HepG2 (cell line): ENCODE results near the gene QPCT.

Experiments
- ATF7 ChIP-seq, 2 experiments: fragments of 450-650 bp in 1 of 2; sonication (generic) in 1 of 2; formaldehyde crosslinking in 1 of 2; IDR thresholded peaks; 2 replicates each; pipeline versions ENCODE4 v1.4.0 to v1.6.1; 2016 to 2020; ENCODE audit warnings: antibody characterized with exemption in 1 of 2, mild to moderate bottlenecking in 1 of 2, missing genetic modification reagents in 1 of 2
- CREM ChIP-seq, 2 experiments: sonication (generic) in 1 of 2; formaldehyde crosslinking in 1 of 2; IDR thresholded peaks; 2 replicates each; pipeline versions ENCODE4 v1.4.0 to v1.6.1; 2016 to 2020; ENCODE audit warnings: antibody characterized with exemption in 1 of 2, mild to moderate bottlenecking in 1 of 2, missing genetic modification reagents in 1 of 2
- CTCF ChIP-seq: sonication (generic); formaldehyde crosslinking; IDR thresholded peaks from 2 replicates; pipeline ENCODE4 v1.5.0; 2020; ENCODE audit warnings: mild to moderate bottlenecking, missing genetic modification reagents, moderate library complexity
- EZH2 ChIP-seq: conservative IDR thresholded peaks from 2 replicates; pipeline ENCODE4 v1.6.1; 2012; ENCODE audit warnings: mild to moderate bottlenecking, low read depth, low read length, moderate library complexity
- FOSL2 ChIP-seq: sonication (generic); formaldehyde crosslinking; IDR thresholded peaks from 2 replicates; pipeline ENCODE4 v1.4.0; 2020; ENCODE audit warnings: missing genetic modification reagents
- NKX3-1 ChIP-seq: sonication (generic); formaldehyde crosslinking; IDR thresholded peaks from 2 replicates; pipeline ENCODE4 v1.5.0; 2020; ENCODE audit warnings: missing genetic modification reagents
- RFX5 ChIP-seq: IDR thresholded peaks from 2 replicates; pipeline ENCODE4 v1.6.1; 2011; ENCODE audit warnings: low read depth, low read length, improper control_type of control experiment
- ZBTB7A ChIP-seq: sonication (generic); formaldehyde crosslinking; IDR thresholded peaks from 2 replicates; pipeline ENCODE4 v1.8.0; 2022; ENCODE audit warnings: mild to moderate bottlenecking, missing genetic modification reagents
- ZNF460 ChIP-seq: sonication (generic); formaldehyde crosslinking; IDR thresholded peaks from 2 replicates; pipeline ENCODE4 v1.5.1; 2020; ENCODE audit warnings: missing genetic modification reagents, mild to moderate bottlenecking, borderline replicate concordance
- ZNF773 ChIP-seq: sonication (generic); formaldehyde crosslinking; IDR thresholded peaks from 2 replicates; pipeline ENCODE4 v1.4.0; 2020; ENCODE audit warnings: missing genetic modification reagents, borderline replicate concordance

- TF ChIP-seq ZNF460 (CRISPR knock-in tag) (no peak), EZH2 (no peak), NKX3-1 (CRISPR knock-in tag) (no peak), ZNF773 (CRISPR knock-in tag) (no peak), CTCF (CRISPR knock-in tag) (no peak), RFX5 (no peak), ZBTB7A (CRISPR knock-in tag) (no peak), CREM (IDR thresholded peaks at IDR 0.05) (no peak), CREM (CRISPR knock-in tag; IDR thresholded peaks at IDR 0.05) (no peak), FOSL2 (no peak), ATF7 (IDR thresholded peaks at IDR 0.05) (no peak), ATF7 (CRISPR knock-in tag; IDR thresholded peaks at IDR 0.05) (no peak)
Measured at GRCh38 chr2:37402636-37403035, 58.2 kb downstream of the QPCT start.
